Loucy (cell line): ENCODE data around the gene C9.

Experiments used
- CTCF ChIP-seq: fragments of 200-600 bp; sonication (generic); conservative IDR thresholded peaks from 2 replicates; pipeline ENCODE4 v1.5.1; 2014; ENCODE audit warnings: mild to moderate bottlenecking, antibody characterized with exemption, low read length
- EZH2phosphoT487 ChIP-seq: fragments of 200-600 bp; IDR thresholded peaks from 2 replicates; pipeline ENCODE4 v1.6.1; 2018; ENCODE audit warnings: antibody characterized with exemption, mild to moderate bottlenecking, moderate library complexity, borderline replicate concordance

GRCh38 chr5:39309534-39309933 is 54.8 kb downstream of the C9 start:
- no peak for TF ChIP-seq CTCF
- no peak for TF ChIP-seq EZH2phosphoT487
